Mammary epithelial cell (primary cell): ENCODE measurements around the gene SMAD7.

Source experiments
- CTCF ChIP-seq, 2 donors: IDR thresholded peaks in 1 of 2; conservative IDR thresholded peaks in 1 of 2; 2 replicates each; pipeline ENCODE4 v1.5.1; 2011 to 2012; ENCODE audit warnings: inconsistent platforms in 2 of 2, low read length in 2 of 2, mild to moderate bottlenecking in 2 of 2, control low read depth in 1 of 2, low read depth in 1 of 2; ENCODE audit not compliant: insufficient read depth in 1 of 2; ENCODE audit errors: extremely low read depth in 1 of 2
- EZH2 ChIP-seq: IDR thresholded peaks from 2 replicates; pipeline ENCODE4 v1.6.1; 2012; ENCODE audit warnings: low read length, inconsistent platforms, borderline replicate concordance

DNA sequence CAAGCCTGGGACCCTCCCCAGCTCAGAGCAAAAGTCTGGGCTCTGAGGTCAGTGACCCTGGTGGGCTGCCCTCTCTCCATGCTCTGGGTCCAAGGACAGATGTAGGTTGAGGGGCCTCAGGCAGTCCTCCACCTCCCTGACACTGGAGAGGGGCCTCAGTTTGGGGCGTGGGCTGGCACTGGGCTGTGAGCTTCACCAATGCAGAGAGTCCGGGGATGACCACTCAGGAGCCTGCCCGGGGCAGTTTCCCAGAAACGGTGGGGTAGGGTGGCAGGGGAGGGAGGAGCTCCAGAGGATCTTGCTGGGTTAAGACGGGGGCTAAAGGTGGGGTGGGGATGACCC lies 40.5 kb upstream of the SMAD7 start:
- TF ChIP-seq EZH2: no peak
- TF ChIP-seq CTCF (conservative IDR thresholded peaks at IDR 0.05 in 1 of 2, IDR thresholded peaks at IDR 0.05 in 1 of 2; ENCODE audit: extremely low read depth in 1 of 2, insufficient read depth in 1 of 2, low read depth in 1 of 2, low read length in 2 of 2): no peak
